GM12875 (cell line): ENCODE results near the gene GRAP.
"Not testable (repeated sequence)": the region's sequence is repeated elsewhere in the genome, so short reads cannot be mapped to it uniquely, and the experiment has no call there.

Source experiments
- H3K4me3 ChIP-seq: one replicate; pipeline ENCODE4 v1.5.1; 2011; ENCODE audit warnings: low read depth, low read length, control low read depth

Gene GRAP

GRCh38 chr17:19046782-19047375, at the start of gene GRAP:
GRAP (minus strand) TSS chr17:19046957; CDS start chr17:19046926, 31 bp downstream.
- not testable (repeated sequence) for H3K4me3 ChIP-seq

- not testable (repeated sequence) for H3K4me3 ChIP-seq
Measured at GRCh38 chr17:19093684-19094438, 47.1 kb upstream of the GRAP start.

- H3K4me3 ChIP-seq: not testable (repeated sequence)
Measured at GRCh38 chr17:19092737-19093683, 46.3 kb upstream of the GRAP start.

GRCh38 chr17:19090058-19090772, 43.5 kb upstream of the GRAP start:
- not testable (repeated sequence) for H3K4me3 ChIP-seq

DNA sequence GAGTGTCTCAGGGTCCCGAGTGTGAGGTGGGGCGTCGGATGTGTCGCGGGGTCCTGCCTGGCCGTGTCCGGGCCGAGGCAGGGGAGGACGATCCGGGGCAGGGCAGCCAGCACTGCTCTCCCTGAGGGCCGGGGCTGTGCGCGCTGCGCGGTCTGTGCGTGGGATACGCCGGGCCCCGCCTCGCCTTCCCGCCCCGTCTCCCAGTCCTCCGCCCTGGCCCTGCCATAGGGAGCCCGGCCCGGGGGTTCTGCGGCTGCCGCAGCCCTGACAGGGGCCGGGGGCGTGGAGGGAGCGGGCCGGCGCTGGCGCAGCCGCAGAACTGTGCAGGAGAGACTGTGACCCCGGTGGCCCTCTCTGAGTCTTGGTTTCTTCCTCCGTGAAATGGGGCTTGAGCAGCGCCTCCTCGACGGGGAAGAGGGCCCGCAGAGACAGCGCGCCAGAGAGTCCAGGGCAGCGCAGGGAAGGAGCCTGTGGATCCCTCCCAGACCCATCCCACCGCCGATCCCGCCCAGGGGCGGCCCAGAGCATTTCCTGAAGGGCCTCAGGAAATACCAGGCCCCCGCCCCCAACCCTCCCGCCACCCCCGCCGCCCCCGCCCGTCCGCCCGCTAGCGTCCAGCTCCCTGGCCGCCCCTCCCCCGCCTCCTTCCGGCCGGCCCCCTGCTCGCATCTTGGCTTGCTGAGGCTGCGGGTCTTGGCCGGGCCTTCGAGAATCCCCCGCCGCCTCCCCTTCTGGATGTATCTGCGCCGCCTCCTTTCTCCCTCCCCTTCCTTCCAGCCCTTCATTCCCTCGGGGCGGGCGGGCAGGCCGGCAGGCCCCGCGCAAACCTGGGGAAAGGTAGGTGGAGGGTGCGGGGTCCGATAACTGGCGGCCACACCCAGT, 42.3 kb upstream of the GRAP start:
- H3K4me3 ChIP-seq: not testable (repeated sequence)

DNA sequence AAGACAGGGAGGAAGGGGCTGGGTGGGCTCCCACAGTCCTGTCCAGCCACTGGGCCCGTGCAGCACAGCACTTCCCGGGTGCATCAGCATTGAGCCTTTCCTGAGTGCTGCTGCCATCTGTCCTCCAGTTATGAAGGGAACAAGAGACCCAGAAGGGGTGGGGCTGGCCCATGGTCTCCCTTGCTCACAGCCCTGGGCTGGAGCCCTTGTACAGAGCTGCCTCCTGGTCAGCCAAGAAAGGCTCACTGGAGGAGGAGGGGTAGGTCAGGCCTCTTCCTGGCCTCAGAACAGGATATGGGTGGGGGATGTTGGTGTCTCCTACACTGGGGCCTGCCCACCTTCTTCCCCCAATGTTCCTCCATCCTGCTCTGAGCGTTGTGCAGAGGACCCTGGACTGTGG, 30.6 kb upstream of the GRAP start:
- H3K4me3 ChIP-seq: not testable (repeated sequence)

DNA sequence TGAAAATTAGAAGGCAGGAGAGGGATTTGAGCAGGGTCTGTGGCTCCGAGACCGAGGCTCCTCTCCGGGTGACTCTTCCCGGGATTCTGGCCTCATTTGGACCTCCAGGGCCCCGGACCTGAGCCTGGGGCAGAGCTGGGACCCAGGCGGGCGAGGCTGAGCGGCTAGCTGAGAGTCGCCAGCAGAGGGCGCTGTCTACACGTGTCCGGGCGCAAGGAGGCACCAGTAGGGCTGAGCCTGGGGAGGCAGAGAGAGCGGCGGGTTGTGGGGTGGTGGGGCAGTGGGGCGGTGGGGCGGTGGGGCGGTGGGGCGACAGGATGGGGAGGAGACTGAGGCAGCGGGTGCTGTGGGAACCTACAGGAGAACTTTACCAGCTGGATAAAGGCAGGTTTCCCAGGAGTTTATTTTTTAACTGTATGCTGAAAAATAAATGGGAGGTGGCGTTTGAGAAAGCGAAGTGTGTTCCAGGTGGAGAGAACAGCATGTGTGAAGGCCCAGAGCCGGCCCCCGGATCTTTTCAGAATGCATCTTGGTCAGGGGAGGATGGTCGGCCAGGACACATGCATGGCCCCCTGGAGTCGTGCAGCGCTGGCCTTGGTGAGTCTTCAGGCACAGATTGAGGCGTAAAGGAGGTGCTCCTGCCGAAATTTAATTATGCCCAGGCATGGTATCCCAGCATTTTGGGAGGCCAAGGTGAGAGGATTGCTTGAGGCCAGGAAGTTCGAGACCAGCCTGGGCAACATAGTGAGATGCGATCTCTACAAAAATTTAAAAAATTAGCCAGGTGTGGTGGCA, 29.8 kb upstream of the GRAP start:
- not testable (repeated sequence) for H3K4me3 ChIP-seq

- H3K4me3 ChIP-seq: not testable (repeated sequence)
Measured at GRCh38 chr17:19070318-19071168, 23.8 kb upstream of the GRAP start.

DNA sequence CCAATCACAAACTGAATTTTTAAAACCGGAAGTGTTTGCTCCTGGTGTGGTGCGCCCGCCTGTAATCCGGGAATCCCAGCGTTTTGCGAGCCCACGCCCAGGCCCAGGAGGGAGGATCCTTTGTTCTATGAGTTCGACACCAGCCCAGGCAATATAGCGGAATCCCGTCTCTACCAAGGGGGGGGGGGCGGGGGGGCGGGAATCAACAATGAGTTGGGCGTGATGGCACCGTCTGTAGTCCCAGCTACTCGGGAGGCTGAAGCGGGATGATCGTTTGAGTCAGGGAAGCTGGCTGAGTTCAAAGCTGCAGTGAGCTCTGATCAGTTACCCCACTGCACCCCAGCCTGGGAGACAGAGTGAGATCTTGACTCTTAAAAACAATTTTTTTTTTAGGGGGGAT, 17.6 kb upstream of the GRAP start:
- not testable (repeated sequence) for H3K4me3 ChIP-seq

- not testable (repeated sequence) for H3K4me3 ChIP-seq
Measured at GRCh38 chr17:19063326-19063956, 16.7 kb upstream of the GRAP start.

- not testable (repeated sequence) for H3K4me3 ChIP-seq
Measured at GRCh38 chr17:19062718-19063325, 16.1 kb upstream of the GRAP start.

GRCh38 chr17:19062009-19062717, 15.4 kb upstream of the GRAP start:
- not testable (repeated sequence) for H3K4me3 ChIP-seq

- not testable (repeated sequence) for H3K4me3 ChIP-seq
Measured at GRCh38 chr17:19055447-19055846, 8.7 kb upstream of the GRAP start.

- H3K4me3 ChIP-seq: not testable (repeated sequence)
Measured at GRCh38 chr17:19048826-19049225, 2.1 kb upstream of the GRAP start.

DNA sequence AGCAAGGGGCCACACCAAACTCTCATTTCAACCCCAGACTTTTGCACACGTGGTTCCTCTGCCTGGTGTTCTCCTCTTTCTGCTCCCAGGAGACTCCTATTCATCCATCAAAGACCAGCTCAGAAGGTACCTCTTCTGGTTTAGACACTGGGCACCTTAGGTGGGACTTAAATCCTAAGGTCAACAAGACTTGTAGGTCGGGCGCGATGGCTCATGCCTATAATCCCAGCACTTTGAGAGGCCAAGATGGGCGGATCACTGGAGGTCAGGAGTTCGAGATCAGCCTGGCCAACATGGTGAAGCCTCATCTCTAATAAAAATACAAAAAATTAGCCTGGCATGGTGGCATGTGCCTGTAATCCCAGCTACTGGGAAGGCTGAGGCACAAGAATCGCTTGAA, 753 bp upstream of the GRAP start:
- not testable (repeated sequence) for H3K4me3 ChIP-seq

- H3K4me3 ChIP-seq: not testable (repeated sequence)
Measured at GRCh38 chr17:19044643-19045042, 2.1 kb downstream of the GRAP start.
